WTC11 (cell line): ENCODE results near the gene JAZF1. TPM values are rescaled to one million over a fixed set of nuclear protein-coding genes. Genes with fewer than 3 reads are reported as not detected.

Source experiments
- ATAC-seq: fragments of 200-7000 bp; cut with Tn5 transposase; 2 replicates; pipeline ENCODE4 v1.10.0; 2021; ENCODE audit warnings: mild to moderate bottlenecking, moderate library complexity
- CTCF ChIA-PET: fragments of 300-600 bp; sonication (Branson Sonifier 250); formaldehyde crosslinking; loops from one replicate; lab custom pipeline; 2021; ENCODE audit warnings: antibody characterized with exemption; lab: Charles Lee
- POLR2A ChIA-PET: fragments of 350-600 bp; sonication (Branson Sonifier 250); formaldehyde crosslinking; loops from one replicate; lab custom pipeline; 2021; ENCODE audit warnings: antibody characterized with exemption; lab: Charles Lee
- DNase-seq: peaks from one replicate; pipeline ENCODE4 v3.0.0; 2021; ENCODE audit warnings: low spot score
- H3K27ac Mint-ChIP-seq: 2 replicates; pipeline ENCODE4 v1.8.0; 2021; ENCODE audit warnings: mixed read lengths
- H3K27me3 Mint-ChIP-seq: 2 replicates; pipeline ENCODE4 v1.8.0; 2021; ENCODE audit warnings: low read depth, mild to moderate bottlenecking, moderate library complexity, mixed read lengths
- H3K36me3 Mint-ChIP-seq: 2 replicates; pipeline ENCODE4 v1.8.0; 2021; ENCODE audit warnings: mixed read lengths
- H3K4me1 Mint-ChIP-seq: 2 replicates; pipeline ENCODE4 v1.8.0; 2022; ENCODE audit warnings: mixed read lengths
- H3K4me3 Mint-ChIP-seq: 2 replicates; pipeline ENCODE4 v1.8.0; 2021; ENCODE audit warnings: mild to moderate bottlenecking, moderate library complexity, mixed read lengths
- H3K9me3 Mint-ChIP-seq: 2 replicates; pipeline ENCODE4 v1.8.0; 2021; ENCODE audit warnings: mixed read lengths
- ATF2 ChIP-seq: sonication (generic); formaldehyde crosslinking; IDR thresholded peaks from 2 replicates; pipeline ENCODE4 v1.8.1; 2022; ENCODE audit warnings: low read depth, missing genetic modification reagents, borderline replicate concordance
- CREB1 ChIP-seq: sonication (generic); formaldehyde crosslinking; IDR thresholded peaks from 2 replicates; pipeline ENCODE4 v1.8.0; 2023; ENCODE audit warnings: mild to moderate bottlenecking, missing genetic modification reagents
- CREM ChIP-seq: sonication (generic); formaldehyde crosslinking; IDR thresholded peaks from 2 replicates; pipeline ENCODE4 v1.8.1; 2022; ENCODE audit warnings: mild to moderate bottlenecking, missing genetic modification reagents, moderate library complexity
- CTCF ChIP-seq: fragments of 200-600 bp; IDR thresholded peaks from 2 replicates; pipeline ENCODE4 v1.8.0; 2022; ENCODE audit warnings: antibody characterized with exemption
- E2F5 ChIP-seq: sonication (generic); formaldehyde crosslinking; IDR thresholded peaks from 2 replicates; pipeline ENCODE4 v1.8.1; 2022; ENCODE audit warnings: mild to moderate bottlenecking, moderate library complexity, missing genetic modification reagents
- EMX1 ChIP-seq: fragments of 250-450 bp; sonication (Bioruptor Pico); IDR thresholded peaks from 2 replicates; pipeline ENCODE4 v1.8.0; 2021; ENCODE audit warnings: mild to moderate bottlenecking
- ESRRA ChIP-seq: sonication (generic); formaldehyde crosslinking; IDR thresholded peaks from 2 replicates; pipeline ENCODE4 v1.8.1; 2022; ENCODE audit warnings: mild to moderate bottlenecking, missing genetic modification reagents, borderline replicate concordance
- FOXJ3 ChIP-seq: sonication (generic); formaldehyde crosslinking; IDR thresholded peaks from 2 replicates; pipeline ENCODE4 v1.9.0; 2021; ENCODE audit warnings: missing genetic modification reagents, mild to moderate bottlenecking, borderline replicate concordance
- FOXP4 ChIP-seq: sonication (generic); formaldehyde crosslinking; IDR thresholded peaks from 2 replicates; pipeline ENCODE4 v1.8.0; 2022; ENCODE audit warnings: mild to moderate bottlenecking, missing genetic modification reagents
- MLX ChIP-seq: sonication (generic); formaldehyde crosslinking; IDR thresholded peaks from 2 replicates; pipeline ENCODE4 v1.8.1; 2023; ENCODE audit warnings: mild to moderate bottlenecking, missing genetic modification reagents, moderate library complexity
- NR1H2 ChIP-seq: sonication (generic); formaldehyde crosslinking; IDR thresholded peaks from 2 replicates; pipeline ENCODE4 v1.9.0; 2021; ENCODE audit warnings: mild to moderate bottlenecking, moderate library complexity, missing genetic modification reagents
- PRDM15 ChIP-seq: sonication (generic); formaldehyde crosslinking; IDR thresholded peaks from 2 replicates; pipeline ENCODE4 v1.8.0; 2022; ENCODE audit warnings: missing genetic modification reagents
- SOX15 ChIP-seq: fragments of 250-450 bp; sonication (Bioruptor Pico); IDR thresholded peaks from 2 replicates; pipeline ENCODE4 v1.9.0; 2021; ENCODE audit warnings: mild to moderate bottlenecking
- ZNF263 ChIP-seq: sonication (generic); formaldehyde crosslinking; IDR thresholded peaks from 2 replicates; pipeline ENCODE4 v1.8.1; 2022; ENCODE audit warnings: low read depth, mild to moderate bottlenecking, moderate library complexity, missing genetic modification reagents
- ZNF423 ChIP-seq: fragments of 250-450 bp; sonication (Bioruptor Pico); IDR thresholded peaks from 2 replicates; pipeline ENCODE4 v2.1.2; 2022; ENCODE audit warnings: mild to moderate bottlenecking, moderate library complexity
- ZNF671 ChIP-seq: fragments of 250-450 bp; sonication (Bioruptor Pico); IDR thresholded peaks from 2 replicates; pipeline ENCODE4 v1.8.0; 2021; ENCODE audit warnings: mild to moderate bottlenecking
- total RNA-seq: library from RNA; stranded (reverse); gene quantifications from 3 replicates; pipeline ENCODE4 v1.2.3, GENCODE V29; 2021

The JAZF1 gene
- total RNA-seq, 1 experiment from 2014 or later, result 19.0 TPM

GRCh38 chr7:28174442-28174841 lies 6.2 kb downstream of the JAZF1 start:
- H3K4me3 Mint-ChIP-seq, result no peak overlapping the region
- H3K27me3 Mint-ChIP-seq, result peaks cover 6% of the 10 kb centered on the region; the same call in 1 of the 2 replicates
- DNase-seq (no peak), ATAC-seq (no peak)
- no peaks in the 10 kb centered on the region for H3K9me3 Mint-ChIP-seq
- TF ChIP-seq ZNF671 (CRISPR knock-in tag) (no peak), E2F5 (CRISPR knock-in tag) (no peak), MLX (no peak), CREB1 (CRISPR knock-in tag) (no peak), CTCF (no peak), ZNF423 (CRISPR knock-in tag) (no peak), FOXJ3 (CRISPR knock-in tag) (no peak), PRDM15 (CRISPR knock-in tag) (no peak), FOXP4 (CRISPR knock-in tag) (no peak), NR1H2 (CRISPR knock-in tag) (no peak), ATF2 (CRISPR knock-in tag) (no peak), ESRRA (CRISPR knock-in tag) (no peak), SOX15 (CRISPR knock-in tag) (no peak), CREM (no peak), ZNF263 (CRISPR knock-in tag) (no peak), EMX1 (CRISPR knock-in tag) (no peak)
- ChIA-PET CTCF (no interaction called here), POLR2A (no interaction called here)
- H3K4me1 Mint-ChIP-seq, result peaks cover 78% of the 10 kb centered on the region
- H3K36me3 Mint-ChIP-seq, result no peaks in the 10 kb centered on the region
- H3K27ac Mint-ChIP-seq, result 0 out of 2 replicates have a peak overlapping the region, but pooled peaks have one; percentile 48
